ENCODE measurements around the gene SLC25A22. TPM values are rescaled to one million over a fixed set of nuclear protein-coding genes. Genes with fewer than 3 reads are reported as not detected.

Gene SLC25A22
- total and polyA plus RNA-seq, 7 donors, result 3.8 to 26.4 (median 7.2) TPM

DNA sequence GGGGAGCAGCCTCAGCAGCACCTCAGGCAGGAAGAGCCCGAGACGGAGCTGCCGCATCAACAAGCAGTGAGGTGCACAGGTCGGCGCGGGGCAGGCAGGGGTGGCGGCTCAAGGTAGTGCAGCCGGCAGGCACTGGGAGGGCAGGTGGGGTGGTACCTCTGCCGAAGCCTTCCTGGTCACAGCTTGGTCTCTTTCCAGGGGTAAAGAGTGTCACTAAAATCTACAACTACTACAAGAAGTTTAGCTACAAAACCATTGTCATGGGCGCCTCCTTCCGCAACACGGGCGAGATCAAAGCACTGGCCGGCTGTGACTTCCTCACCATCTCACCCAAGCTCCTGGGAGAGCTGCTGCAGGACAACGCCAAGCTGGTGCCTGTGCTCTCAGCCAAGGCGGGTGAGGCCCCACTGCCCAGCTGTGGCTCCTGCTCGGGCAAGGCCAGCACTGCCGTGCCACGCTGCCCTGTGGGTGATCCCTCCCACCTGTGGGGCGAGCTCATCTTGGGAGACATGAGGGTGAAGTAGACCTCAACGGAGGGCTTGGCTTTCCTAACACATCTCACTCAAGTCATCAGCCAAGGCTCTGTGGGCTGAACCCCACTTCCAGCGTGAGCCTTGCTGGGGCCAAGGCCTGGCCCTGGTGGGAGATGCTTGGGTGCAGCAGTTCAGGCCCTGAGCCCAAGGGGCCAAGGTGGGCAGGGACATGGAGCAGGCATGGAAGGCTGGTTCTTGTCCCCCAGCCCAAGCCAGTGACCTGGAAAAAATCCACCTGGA is 34.3 kb downstream of the SLC25A22 start:
- Histone ChIP-seq H3K9me3 (no peaks in the 10 kb centered on the region), H3K27ac (no peak overlapping the region), H3K27me3 (no peaks in the 10 kb centered on the region), H3K4me3 (no peak overlapping the region), H3K36me3 (peaks cover 20 to 85% (median 44%) of the 10 kb centered on the region in 4 donors), H3K4me1 (no peaks in the 10 kb centered on the region)
- intact Hi-C loops (cut with DNase I), result no loop called here
- DNase-seq, result no peak
- TF ChIP-seq POLR2A (IDR thresholded peaks at IDR 0.05) (no peak), EP300 (IDR thresholded peaks at IDR 0.05) (no peak), POLR2AphosphoS5 (IDR thresholded peaks at IDR 0.05) (no peak)
- TF ChIP-seq, protein P1, sequence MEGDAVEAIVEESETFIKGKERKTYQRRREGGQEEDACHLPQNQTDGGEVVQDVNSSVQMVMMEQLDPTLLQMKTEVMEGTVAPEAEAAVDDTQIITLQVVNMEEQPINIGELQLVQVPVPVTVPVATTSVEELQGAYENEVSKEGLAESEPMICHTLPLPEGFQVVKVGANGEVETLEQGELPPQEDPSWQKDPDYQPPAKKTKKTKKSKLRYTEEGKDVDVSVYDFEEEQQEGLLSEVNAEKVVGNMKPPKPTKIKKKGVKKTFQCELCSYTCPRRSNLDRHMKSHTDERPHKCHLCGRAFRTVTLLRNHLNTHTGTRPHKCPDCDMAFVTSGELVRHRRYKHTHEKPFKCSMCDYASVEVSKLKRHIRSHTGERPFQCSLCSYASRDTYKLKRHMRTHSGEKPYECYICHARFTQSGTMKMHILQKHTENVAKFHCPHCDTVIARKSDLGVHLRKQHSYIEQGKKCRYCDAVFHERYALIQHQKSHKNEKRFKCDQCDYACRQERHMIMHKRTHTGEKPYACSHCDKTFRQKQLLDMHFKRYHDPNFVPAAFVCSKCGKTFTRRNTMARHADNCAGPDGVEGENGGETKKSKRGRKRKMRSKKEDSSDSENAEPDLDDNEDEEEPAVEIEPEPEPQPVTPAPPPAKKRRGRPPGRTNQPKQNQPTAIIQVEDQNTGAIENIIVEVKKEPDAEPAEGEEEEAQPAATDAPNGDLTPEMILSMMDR (IDR thresholded peaks at IDR 0.05), result no peak
- WGBS, 2 donors, result 69 to 88% methylated on average over 22 of the region's 22 CpGs

DNA sequence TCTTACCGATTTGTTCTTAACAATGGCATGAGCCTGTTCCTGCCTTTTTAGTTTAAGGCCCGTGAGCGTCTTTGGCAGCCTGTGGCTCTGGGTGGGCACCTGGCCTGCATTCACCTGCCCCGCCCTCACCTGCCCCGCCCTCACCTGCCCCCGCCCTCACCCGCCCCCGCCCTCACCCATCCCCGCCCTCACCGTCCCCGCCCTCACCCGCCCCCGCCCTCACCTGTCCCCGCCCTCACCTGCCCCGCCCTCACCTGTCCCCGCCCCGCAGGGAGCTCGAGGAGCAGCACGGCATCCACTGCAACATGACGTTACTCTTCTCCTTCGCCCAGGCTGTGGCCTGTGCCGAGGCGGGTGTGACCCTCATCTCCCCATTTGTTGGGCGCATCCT is 35.0 kb downstream of the SLC25A22 start:
- WGBS, 2 donors, result 22 to 76% methylated on average over 24 of the region's 24 CpGs
- Histone ChIP-seq H3K4me1 (no peaks in the 10 kb centered on the region), H3K27me3 (no peaks in the 10 kb centered on the region), H3K9me3 (no peaks in the 10 kb centered on the region), H3K36me3 (peaks cover 20 to 92% (median 45%) of the 10 kb centered on the region in 4 donors), H3K4me3 (no peak overlapping the region), H3K27ac (no peak overlapping the region)
- TF ChIP-seq EP300 (IDR thresholded peaks at IDR 0.05) (no peak), POLR2A (IDR thresholded peaks at IDR 0.05) (no peak), POLR2AphosphoS5 (IDR thresholded peaks at IDR 0.05) (no peak)
- TF ChIP-seq, protein P1 (IDR thresholded peaks at IDR 0.05), result no peak
- intact Hi-C loops (cut with DNase I), result no loop called here
- DNase-seq, result no peak

DNA sequence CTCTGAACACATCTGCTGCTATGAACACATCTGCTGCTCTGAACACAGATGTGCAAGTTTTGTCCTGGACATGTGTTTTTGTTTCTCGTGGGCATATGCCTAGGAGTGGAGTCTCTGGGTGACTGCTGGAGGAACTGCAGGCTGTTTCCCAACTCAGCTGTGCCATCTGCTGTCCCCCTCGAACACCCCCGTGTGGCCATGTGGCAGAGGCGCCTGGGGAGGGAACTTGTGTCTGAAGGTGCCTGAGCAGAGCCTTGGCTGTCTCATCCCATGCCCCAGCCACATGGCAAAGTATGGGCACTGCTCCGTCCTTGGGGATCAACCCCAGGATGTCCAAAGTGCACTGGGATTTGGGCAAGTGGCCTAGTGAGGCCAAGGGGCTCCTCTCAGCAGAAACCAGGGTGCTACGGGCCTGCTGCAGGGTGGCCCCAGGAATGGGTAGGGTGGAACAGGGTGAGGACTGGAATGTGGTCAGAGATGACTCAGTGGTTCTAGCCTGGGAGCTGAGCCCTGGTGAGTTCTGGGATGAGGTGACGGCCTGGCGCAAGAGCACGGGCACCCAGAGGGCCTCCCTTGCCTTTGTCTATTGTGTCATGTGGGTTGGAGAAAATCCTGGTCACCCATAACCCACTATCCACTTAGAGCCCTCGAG is 35.5 kb downstream of the SLC25A22 start:
- no peaks in the 10 kb centered on the region for H3K4me1 ChIP-seq
- H3K27me3 ChIP-seq, result no peaks in the 10 kb centered on the region
- no peak for DNase-seq
- no peak overlapping the region for H3K4me3 ChIP-seq
- WGBS, 2 donors, result 19 to 57% methylated on average over 10 of the region's 10 CpGs
- H3K27ac ChIP-seq, result no peak overlapping the region
- intact Hi-C loops (cut with DNase I), result no loop called here
- TF ChIP-seq POLR2AphosphoS5 (IDR thresholded peaks at IDR 0.05) (no peak), EP300 (IDR thresholded peaks at IDR 0.05) (no peak), POLR2A (IDR thresholded peaks at IDR 0.05) (no peak)
- TF ChIP-seq, protein P1 (IDR thresholded peaks at IDR 0.05), result no peak
- peaks cover 20 to 97% (median 46%) of the 10 kb centered on the region in 4 donors for H3K36me3 ChIP-seq
- H3K9me3 ChIP-seq, result no peaks in the 10 kb centered on the region

DNA sequence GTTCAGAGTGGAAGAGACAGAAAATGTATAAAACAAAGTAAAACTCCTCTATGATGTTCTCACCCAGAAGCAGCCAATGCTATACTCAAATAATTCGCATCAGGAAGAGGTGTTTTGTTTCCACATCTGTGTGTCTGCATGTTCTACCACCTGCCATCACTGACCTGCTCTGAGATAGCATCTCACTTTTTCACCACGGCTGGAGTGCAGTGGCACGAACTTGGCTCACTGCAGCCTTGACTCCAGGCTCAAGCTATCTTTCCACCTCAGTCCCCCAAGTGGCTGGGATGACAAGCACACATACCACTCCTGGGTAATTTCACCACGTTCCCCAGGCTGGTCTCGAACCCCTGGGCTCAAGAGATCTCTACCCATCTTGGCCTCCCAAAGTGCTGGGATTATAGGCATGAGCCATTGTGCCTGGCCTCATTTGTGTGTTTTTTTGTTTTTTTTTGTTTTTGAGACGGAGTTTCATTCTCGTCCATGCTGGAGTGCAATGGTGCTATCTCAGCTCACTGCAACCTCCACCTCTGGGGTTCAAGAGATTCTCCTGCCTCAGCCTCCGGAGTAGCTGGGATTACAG is 36.5 kb downstream of the SLC25A22 start:
- Histone ChIP-seq H3K4me1 (no peaks in the 10 kb centered on the region), H3K36me3 (peaks cover 20 to 97% (median 45%) of the 10 kb centered on the region in 4 donors), H3K9me3 (no peaks in the 10 kb centered on the region), H3K27ac (no peak overlapping the region), H3K4me3 (no peak overlapping the region), H3K27me3 (no peaks in the 10 kb centered on the region)
- TF ChIP-seq EP300 (IDR thresholded peaks at IDR 0.05), result no peak
- TF ChIP-seq, protein P1 (IDR thresholded peaks at IDR 0.05), result no peak
- TF ChIP-seq POLR2AphosphoS5 (IDR thresholded peaks at IDR 0.05), result no peak
- TF ChIP-seq POLR2A (IDR thresholded peaks at IDR 0.05), result no peak
- WGBS, 2 donors, result 93 to 94% methylated on average over 8 of the region's 8 CpGs
- intact Hi-C loops (cut with DNase I), result no loop called here
- DNase-seq, result no peak
